ENCODE results near the gene PHLPP2.

Gene PHLPP2

GRCh38 chr16:71707199-71707598, 17.3 kb downstream of the PHLPP2 start:
- no peak for DNase-seq (ENCODE audit: low read depth)
- H3K4me3 ChIP-seq (ENCODE audit: control insufficient read depth, low read depth, low read length), result no peak overlapping the region
- no peak for TF ChIP-seq CTCF (IDR thresholded peaks at IDR 0.05; ENCODE audit: control insufficient read depth, insufficient read depth, low read depth, low read length, missing control alignments)

GRCh38 chr16:71706046-71706445, 18.5 kb downstream of the PHLPP2 start:
- H3K4me3 ChIP-seq (ENCODE audit: control insufficient read depth, low read depth, low read length), result no peak overlapping the region
- TF ChIP-seq CTCF (IDR thresholded peaks at IDR 0.05; ENCODE audit: control insufficient read depth, insufficient read depth, low read depth, low read length, missing control alignments), result no peak
- DNase-seq (ENCODE audit: low read depth), result no peak

- no peak overlapping the region for H3K4me3 ChIP-seq (ENCODE audit: control insufficient read depth, low read depth, low read length)
- TF ChIP-seq CTCF (IDR thresholded peaks at IDR 0.05; ENCODE audit: control insufficient read depth, insufficient read depth, low read depth, low read length, missing control alignments), result no peak
- no peak for DNase-seq (ENCODE audit: low read depth)
Observed at GRCh38 chr16:71703333-71703732, 21.2 kb downstream of the PHLPP2 start.

GRCh38 chr16:71700831-71701230, 23.7 kb downstream of the PHLPP2 start:
- DNase-seq (ENCODE audit: low read depth), result no peak
- no peak overlapping the region for H3K4me3 ChIP-seq (ENCODE audit: control insufficient read depth, low read depth, low read length)
- no peak for TF ChIP-seq CTCF (IDR thresholded peaks at IDR 0.05; ENCODE audit: control insufficient read depth, insufficient read depth, low read depth, low read length, missing control alignments)

- no peak for DNase-seq (ENCODE audit: low read depth)
Observed at GRCh38 chr16:71698491-71698890, 26.0 kb downstream of the PHLPP2 start.

GRCh38 chr16:71693164-71693563, 31.3 kb downstream of the PHLPP2 start:
- no peak overlapping the region for H3K4me3 ChIP-seq (ENCODE audit: control insufficient read depth, low read depth, low read length)
- no peak for TF ChIP-seq CTCF (IDR thresholded peaks at IDR 0.05; ENCODE audit: control insufficient read depth, insufficient read depth, low read depth, low read length, missing control alignments)
- no peak for DNase-seq (ENCODE audit: low read depth)

More at GRCh38 chr16:71698491-71698890, 26.0 kb downstream of the PHLPP2 start:
- no peak for TF ChIP-seq CTCF (IDR thresholded peaks at IDR 0.05; ENCODE audit: control insufficient read depth, insufficient read depth, low read depth, low read length, missing control alignments)
- no peak overlapping the region for H3K4me3 ChIP-seq (ENCODE audit: control insufficient read depth, low read depth, low read length)

GRCh38 chr16:71689901-71690300, 34.6 kb downstream of the PHLPP2 start:
- no peak for DNase-seq (ENCODE audit: low read depth)
- TF ChIP-seq CTCF (IDR thresholded peaks at IDR 0.05; ENCODE audit: control insufficient read depth, insufficient read depth, low read depth, low read length, missing control alignments), result no peak
- no peak overlapping the region for H3K4me3 ChIP-seq (ENCODE audit: control insufficient read depth, low read depth, low read length)

Measured in AG09309 (cell line).